GM18951 (cell line): Measurements from ENCODE around the gene GNL2.

Experiments
- POLR2A ChIP-seq: IDR thresholded peaks from 4 replicates; pipeline ENCODE4 v1.6.1; 2011; ENCODE audit warnings: mild to moderate bottlenecking; ENCODE audit not compliant: insufficient read length, insufficient read depth; ENCODE audit errors: extremely low read depth
- in situ Hi-C: fragments of 300-500 bp; cut with MboI; formaldehyde crosslinking; loops from one replicate; pipeline ENCODE4 v1.12.0; 2022; ENCODE audit warnings: low sequenced_read_pairs, mixed read lengths, inconsistent platforms; ENCODE audit not compliant: unreplicated experiment

The GNL2 gene

GRCh38 chr1:37601441-37601840 is 5.7 kb upstream of the GNL2 start:
- TF ChIP-seq POLR2A = no peak
- in situ Hi-C loops = no loop called here

GRCh38 chr1:37599940-37600339 is 4.2 kb upstream of the GNL2 start:
- no peak for TF ChIP-seq POLR2A
- in situ Hi-C loops = loop anchor here (25.0 kb wide), 1 partner anchor 387 kb away; the partner anchor contains the start of gene SF3A3

- in situ Hi-C loops = loop anchor here (25.0 kb wide), 1 partner anchor 391 kb away; the partner anchor contains the start of gene SF3A3
- TF ChIP-seq POLR2A = no peak
Measured at GRCh38 chr1:37596182-37596667, 488 bp upstream of the GNL2 start.

GRCh38 chr1:37593726-37594125 is 2.0 kb downstream of the GNL2 start:
- no peak for TF ChIP-seq POLR2A
- in situ Hi-C loops = loop anchor here (25.0 kb wide), 1 partner anchor 394 kb away; the partner anchor contains the start of gene SF3A3

- in situ Hi-C loops = loop anchor here (10.0 to 25.0 kb wide), 2 partner anchors 266 to 398 kb away; partner anchors contain the start of genes MTF1 and SF3A3
- no peak for TF ChIP-seq POLR2A
Measured at GRCh38 chr1:37588939-37589338, 6.8 kb downstream of the GNL2 start.

GRCh38 chr1:37584544-37584943 is 11.2 kb downstream of the GNL2 start:
- in situ Hi-C loops = loop anchor here (10.0 to 25.0 kb wide), 2 partner anchors 270 to 403 kb away; partner anchors contain the start of genes MTF1 and SF3A3

- in situ Hi-C loops = loop anchor here (25.0 kb wide), 1 partner anchor 412 kb away; the partner anchor contains the start of gene SF3A3
- TF ChIP-seq POLR2A = no peak
Measured at GRCh38 chr1:37575692-37576091, 20.0 kb downstream of the GNL2 start.

- no peak for TF ChIP-seq POLR2A
- in situ Hi-C loops = loop anchor here (25.0 kb wide), 1 partner anchor 412 kb away; the partner anchor contains the start of gene SF3A3
Measured at GRCh38 chr1:37574834-37575480, 20.8 kb downstream of the GNL2 start.

- in situ Hi-C loops = no loop called here
Measured at GRCh38 chr1:37570528-37571334, 25.0 kb downstream of the GNL2 start.

GRCh38 chr1:37567023-37567422 is 28.7 kb downstream of the GNL2 start:
- no peak for TF ChIP-seq POLR2A
- in situ Hi-C loops = no loop called here

More at GRCh38 chr1:37570528-37571334, 25.0 kb downstream of the GNL2 start:
- TF ChIP-seq POLR2A = no peak

GRCh38 chr1:37564892-37565291 is 30.8 kb downstream of the GNL2 start:
- TF ChIP-seq POLR2A = no peak
- in situ Hi-C loops = no loop called here

GRCh38 chr1:37562984-37563383 is 32.8 kb downstream of the GNL2 start:
- TF ChIP-seq POLR2A = no peak
- in situ Hi-C loops = no loop called here
